Measurements from ENCODE around the gene COL12A1. TPM values are rescaled to one million over a fixed set of nuclear protein-coding genes. Genes with fewer than 3 reads are reported as not detected.

Gene COL12A1
- total and polyA plus RNA-seq, 2 donors (not counting 1 experiment from before 2014, with no cell fraction given): not detected

DNA sequence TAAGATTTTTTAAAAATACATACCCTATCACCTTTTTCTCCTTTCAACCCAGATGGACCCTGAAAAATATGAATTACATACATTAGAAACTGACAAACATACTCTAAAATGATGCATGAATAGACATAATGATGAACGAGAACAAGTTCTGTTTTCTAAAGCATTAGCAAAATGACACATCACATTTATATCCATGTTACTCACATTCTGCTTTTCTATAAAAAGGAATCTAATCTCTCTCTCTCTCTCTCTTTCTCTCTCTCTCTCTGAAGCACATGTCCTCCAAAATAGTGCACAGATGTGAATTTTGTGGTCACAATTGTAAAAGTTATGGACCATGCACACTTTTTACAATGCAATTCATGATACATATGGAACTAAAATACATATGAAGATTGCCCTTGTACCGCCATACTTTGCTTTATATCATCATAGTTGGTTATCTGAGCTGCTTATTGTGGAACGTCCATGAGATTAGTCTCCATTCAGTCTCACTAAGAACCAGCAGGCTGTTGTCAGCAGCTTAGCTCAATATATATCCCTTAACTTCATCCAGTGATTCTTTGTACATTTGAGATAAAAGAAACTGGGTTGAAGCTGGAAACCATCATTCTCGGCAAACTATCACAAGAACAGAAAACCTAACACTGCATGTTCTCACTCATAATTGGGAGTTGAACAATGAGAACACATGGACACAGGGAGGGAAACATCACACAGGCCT, 114.2 kb downstream of the COL12A1 start:
- H3K36me3 ChIP-seq (replicated peaks in 1 of 2; ENCODE audit: control extremely low read depth in 1 of 2, control insufficient read depth in 1 of 2, extremely low read depth in 1 of 2, insufficient read depth in 2 of 2, low read length in 1 of 2): no peaks in the 10 kb centered on the region
- TF ChIP-seq EZH2 (IDR thresholded peaks at IDR 0.05; ENCODE audit: borderline replicate concordance, insufficient read depth, low read depth, low read length, poor library complexity, severe bottlenecking): no peak
- TF ChIP-seq, protein P1, sequence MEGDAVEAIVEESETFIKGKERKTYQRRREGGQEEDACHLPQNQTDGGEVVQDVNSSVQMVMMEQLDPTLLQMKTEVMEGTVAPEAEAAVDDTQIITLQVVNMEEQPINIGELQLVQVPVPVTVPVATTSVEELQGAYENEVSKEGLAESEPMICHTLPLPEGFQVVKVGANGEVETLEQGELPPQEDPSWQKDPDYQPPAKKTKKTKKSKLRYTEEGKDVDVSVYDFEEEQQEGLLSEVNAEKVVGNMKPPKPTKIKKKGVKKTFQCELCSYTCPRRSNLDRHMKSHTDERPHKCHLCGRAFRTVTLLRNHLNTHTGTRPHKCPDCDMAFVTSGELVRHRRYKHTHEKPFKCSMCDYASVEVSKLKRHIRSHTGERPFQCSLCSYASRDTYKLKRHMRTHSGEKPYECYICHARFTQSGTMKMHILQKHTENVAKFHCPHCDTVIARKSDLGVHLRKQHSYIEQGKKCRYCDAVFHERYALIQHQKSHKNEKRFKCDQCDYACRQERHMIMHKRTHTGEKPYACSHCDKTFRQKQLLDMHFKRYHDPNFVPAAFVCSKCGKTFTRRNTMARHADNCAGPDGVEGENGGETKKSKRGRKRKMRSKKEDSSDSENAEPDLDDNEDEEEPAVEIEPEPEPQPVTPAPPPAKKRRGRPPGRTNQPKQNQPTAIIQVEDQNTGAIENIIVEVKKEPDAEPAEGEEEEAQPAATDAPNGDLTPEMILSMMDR (IDR thresholded peaks at IDR 0.05): no peak
- Mint-ChIP-seq H3K27me3 (no peaks in the 10 kb centered on the region), H3K4me3 (no peak overlapping the region), H3K27ac (no peak overlapping the region), H3K9me3 (ENCODE audit: insufficient read depth) (no peaks in the 10 kb centered on the region), H3K4me1 (no peaks in the 10 kb centered on the region)
- no peaks in the 10 kb centered on the region for H4K20me1 ChIP-seq (ENCODE audit: control insufficient read depth, insufficient read depth, low read length, poor library complexity, severe bottlenecking)
- no peak overlapping the region for H3K9ac ChIP-seq (ENCODE audit: low read length)
- H3K27me3 ChIP-seq (replicated peaks in 1 of 4; ENCODE audit: control extremely low read depth in 1 of 4, control insufficient read depth in 3 of 4, insufficient read depth in 4 of 4, low read length in 3 of 4): no peaks in the 10 kb centered on the region
- DNase-seq (no peak), ATAC-seq (ENCODE audit: low read depth) (no peak)
- H3K4me2 ChIP-seq (replicated peaks; ENCODE audit: low read depth, low read length, poor library complexity, severe bottlenecking): no peak overlapping the region
- no peak overlapping the region for H3K4me3 ChIP-seq (ENCODE audit: control extremely low read depth in 1 of 5, extremely low read depth in 1 of 5, insufficient read depth in 1 of 5, low read depth in 2 of 5, low read length in 4 of 5)
- H3K4me1 ChIP-seq (ENCODE audit: control insufficient read depth in 2 of 2, insufficient read depth in 2 of 2, low read length in 2 of 2): no peaks in the 10 kb centered on the region
- no CpG with 5 or more reads among the region's 4 CpGs for WGBS (ENCODE audit: insufficient coverage)
- no peak overlapping the region for H3K27ac ChIP-seq (ENCODE audit: low read length in 2 of 2)
- H2AFZ ChIP-seq (ENCODE audit: insufficient read depth, low read depth, low read length, poor library complexity, severe bottlenecking): no peak overlapping the region
- H3K9me3 ChIP-seq (ENCODE audit: control extremely low read depth in 1 of 3, control insufficient read depth in 2 of 3, insufficient read depth in 1 of 3, low read length in 2 of 3): no peaks in the 10 kb centered on the region
- H3K79me2 ChIP-seq (ENCODE audit: control insufficient read depth, insufficient read depth, low read length): no peaks in the 10 kb centered on the region
- POLR2A ChIA-PET: no interaction called here
- intact Hi-C loops (cut with micrococcal nuclease): no loop called here
- CTCF ChIA-PET: no interaction called here

- ChIA-PET CTCF (no interaction called here), POLR2A (no interaction called here)
- Mint-ChIP-seq H3K27me3 (peaks cover 3% of the 10 kb centered on the region), H3K9me3 (ENCODE audit: insufficient read depth) (no peaks in the 10 kb centered on the region), H3K27ac (no peak overlapping the region), H3K4me3 (no peak overlapping the region), H3K4me1 (no peaks in the 10 kb centered on the region)
- no peak overlapping the region for H3K4me3 ChIP-seq (ENCODE audit: control extremely low read depth in 1 of 5, extremely low read depth in 1 of 5, insufficient read depth in 1 of 5, low read depth in 2 of 5, low read length in 4 of 5)
- no peaks in the 10 kb centered on the region for H4K20me1 ChIP-seq (ENCODE audit: control insufficient read depth, insufficient read depth, low read length, poor library complexity, severe bottlenecking)
- whole genome bisulfite sequencing (ENCODE audit: insufficient coverage): no CpG with 5 or more reads among the region's 1 CpG
- ATAC-seq (ENCODE audit: low read depth): no peak
- no peak overlapping the region for H3K4me2 ChIP-seq (replicated peaks; ENCODE audit: low read depth, low read length, poor library complexity, severe bottlenecking)
- TF ChIP-seq EZH2 (IDR thresholded peaks at IDR 0.05; ENCODE audit: borderline replicate concordance, insufficient read depth, low read depth, low read length, poor library complexity, severe bottlenecking): no peak
- TF ChIP-seq, protein P1 (IDR thresholded peaks at IDR 0.05): no peak
- H3K36me3 ChIP-seq (replicated peaks in 1 of 2; ENCODE audit: control extremely low read depth in 1 of 2, control insufficient read depth in 1 of 2, extremely low read depth in 1 of 2, insufficient read depth in 2 of 2, low read length in 1 of 2): no peaks in the 10 kb centered on the region
- H3K27ac ChIP-seq (ENCODE audit: low read length in 2 of 2): no peak overlapping the region
- H2AFZ ChIP-seq (ENCODE audit: insufficient read depth, low read depth, low read length, poor library complexity, severe bottlenecking): no peak overlapping the region
- H3K79me2 ChIP-seq (ENCODE audit: control insufficient read depth, insufficient read depth, low read length): no peaks in the 10 kb centered on the region
- DNase-seq: no peak
- H3K9me3 ChIP-seq (ENCODE audit: control extremely low read depth in 1 of 3, control insufficient read depth in 2 of 3, insufficient read depth in 1 of 3, low read length in 2 of 3): no peaks in the 10 kb centered on the region
- H3K27me3 ChIP-seq (replicated peaks in 1 of 4; ENCODE audit: control extremely low read depth in 1 of 4, control insufficient read depth in 3 of 4, insufficient read depth in 4 of 4, low read length in 3 of 4): peaks cover 0 to 5% (median 2%) of the 10 kb centered on the region in 4 experiments
- no peak overlapping the region for H3K9ac ChIP-seq (ENCODE audit: low read length)
- no peaks in the 10 kb centered on the region for H3K4me1 ChIP-seq (ENCODE audit: control insufficient read depth in 2 of 2, insufficient read depth in 2 of 2, low read length in 2 of 2)
- intact Hi-C loops (cut with micrococcal nuclease): no loop called here
Observed at GRCh38 chr6:75090576-75090975, 115.3 kb downstream of the COL12A1 start.

Measured in B cell (primary cell).